Measurements from ENCODE around the gene PPP3CA. TPM values are rescaled to one million over a fixed set of nuclear protein-coding genes. Genes with fewer than 3 reads are reported as not detected.

PPP3CA gene
- total RNA-seq, 1 experiment from 2014 or later: 133 TPM

DNA sequence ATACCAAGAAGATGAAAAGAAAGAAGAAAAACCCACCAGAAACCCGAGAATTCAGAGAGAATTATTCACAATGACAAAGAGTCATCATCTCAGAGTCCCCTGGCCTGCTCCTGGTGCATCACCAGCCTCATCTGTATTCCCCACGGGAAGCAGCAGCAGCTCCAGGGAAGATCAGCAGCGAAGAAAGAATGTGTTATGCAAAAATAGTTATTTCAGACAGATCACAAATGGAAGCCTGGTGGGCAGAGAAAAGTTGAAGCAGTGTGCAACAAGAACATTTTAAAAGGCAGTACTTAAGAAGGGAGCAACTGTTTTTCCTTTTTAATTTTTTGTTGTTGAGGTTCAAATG, 189.2 kb downstream of the PPP3CA start:
- Histone ChIP-seq H3K4me2 (ENCODE audit: low read length) (peak overlapping the region; percentile 57), H3K9me3 (ENCODE audit: control insufficient read depth in 1 of 2, insufficient read depth in 1 of 2, low read depth in 1 of 2, low read length in 2 of 2) (no peaks in the 10 kb centered on the region), H3K36me3 (ENCODE audit: control insufficient read depth in 1 of 2, insufficient read depth in 2 of 2, low read length in 2 of 2) (no peaks in the 10 kb centered on the region), H3K79me2 (ENCODE audit: insufficient read depth, low read length) (peaks cover 64% of the 10 kb centered on the region), H3K27me3 (ENCODE audit: insufficient read depth, low read length) (no peaks in the 10 kb centered on the region), H3K9me2 (ENCODE audit: insufficient read depth) (no peaks in the 10 kb centered on the region), H2AFZ (ENCODE audit: low read depth, low read length, poor library complexity, severe bottlenecking) (no peak overlapping the region), H3K4me1 (ENCODE audit: control insufficient read depth in 1 of 2, insufficient read depth in 2 of 2, low read length in 2 of 2) (peaks cover 87 to 98% of the 10 kb centered on the region in 2 experiments), H3K27ac (ENCODE audit: low read depth, low read length) (peak overlapping the region; percentile 98), H4K20me1 (ENCODE audit: insufficient read depth) (no peaks in the 10 kb centered on the region), H3K9ac (ENCODE audit: low read length) (peak overlapping the region; percentile 62), H3K4me3 (replicated peaks in 1 of 2; ENCODE audit: low read depth in 1 of 2, low read length in 2 of 2) (peak overlapping the region in 1 of 2 experiments; percentile 9; a peak in 1 of 4 replicates)
- no TSS peak for BruUV-seq (replicated peaks)
- POLR2A ChIA-PET: interaction anchor here (1.0 kb wide), 1 partner anchor 138 kb away, joined by 3 read pairs; no protein-coding TSS in a partner anchor
- no peak for TF ChIP-seq CBX3 (IDR thresholded peaks at IDR 0.05; ENCODE audit: low read depth)
- no peak for TF ChIP-seq ZBTB33 (IDR thresholded peaks at IDR 0.05; ENCODE audit: extremely low read depth, insufficient replicate concordance, low read length)
- no peak for TF ChIP-seq EZH2phosphoT487 (IDR thresholded peaks at IDR 0.05; ENCODE audit: borderline replicate concordance)
- TF ChIP-seq CTCF (IDR thresholded peaks at IDR 0.05 in 2 of 3, conservative IDR thresholded peaks at IDR 0.05 in 1 of 3; ENCODE audit: borderline replicate concordance in 1 of 3, insufficient read depth in 1 of 3, low read depth in 2 of 3, low read length in 2 of 3): no peak
- TF ChIP-seq CEBPB (IDR thresholded peaks at IDR 0.05; ENCODE audit: low read depth): no peak
- TF ChIP-seq SRF (IDR thresholded peaks at IDR 0.05; ENCODE audit: low read depth): no peak
- TF ChIP-seq TCF7L2 (IDR thresholded peaks at IDR 0.05; ENCODE audit: borderline replicate concordance, extremely low read depth, insufficient read depth, insufficient read length): no peak
- no peak for TF ChIP-seq JUND (IDR thresholded peaks at IDR 0.05)
- TF ChIP-seq SP1 (IDR thresholded peaks at IDR 0.05; ENCODE audit: low read depth): no peak
- TF ChIP-seq ZFX (IDR thresholded peaks at IDR 0.05): no peak
- no peak for TF ChIP-seq ATF3 (IDR thresholded peaks at IDR 0.05)
- no peak for DNase-seq (ENCODE audit: low read depth, low spot score)
- ATAC-seq: no peak
- intact Hi-C loops (cut with micrococcal nuclease): loop anchor here (5.0 to 10.0 kb wide), 4 partner anchors 56 to 251 kb away; no protein-coding TSS in a partner anchor
- RAD21 ChIA-PET (ENCODE audit: low non-redundant PET in 1 of 2, low total read pairs in 2 of 2, uncharacterized antibody in 2 of 2, unreplicated experiment in 2 of 2): no interaction called here
- CTCF ChIA-PET: no interaction called here

Data from HCT116 (cell line).